Eye (tissue), 1 donor: Measurements from ENCODE around the gene SERPINB3.
"Not testable (repeated sequence)": the region's sequence is repeated elsewhere in the genome, so short reads cannot be mapped to it uniquely, and the experiment has no call there.

Experiments
- DNase-seq: peaks from one replicate; pipeline ENCODE4 v3.0.0-alpha.2; 2015

The SERPINB3 gene

DNA sequence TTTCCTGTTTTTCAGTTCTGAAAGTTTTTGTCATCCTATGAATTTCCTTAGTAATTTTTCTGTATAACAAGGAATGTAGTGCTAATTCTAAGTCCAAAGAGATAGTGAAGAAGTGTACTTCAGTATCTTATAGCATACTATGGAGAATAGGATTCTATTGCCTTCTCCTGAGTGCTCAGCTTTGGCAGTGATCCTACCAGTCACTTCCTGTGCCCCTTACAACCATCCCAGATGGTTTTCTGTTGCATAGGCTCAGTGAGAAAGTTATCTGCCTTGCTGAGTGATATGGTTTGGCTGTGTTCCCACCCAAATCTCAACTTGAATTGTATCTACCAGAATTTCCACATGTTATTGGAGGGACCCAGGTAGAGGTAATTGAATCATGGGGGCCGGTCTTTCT lies 17.0 kb downstream of the SERPINB3 start:
- not testable (repeated sequence) for DNase-seq

DNA sequence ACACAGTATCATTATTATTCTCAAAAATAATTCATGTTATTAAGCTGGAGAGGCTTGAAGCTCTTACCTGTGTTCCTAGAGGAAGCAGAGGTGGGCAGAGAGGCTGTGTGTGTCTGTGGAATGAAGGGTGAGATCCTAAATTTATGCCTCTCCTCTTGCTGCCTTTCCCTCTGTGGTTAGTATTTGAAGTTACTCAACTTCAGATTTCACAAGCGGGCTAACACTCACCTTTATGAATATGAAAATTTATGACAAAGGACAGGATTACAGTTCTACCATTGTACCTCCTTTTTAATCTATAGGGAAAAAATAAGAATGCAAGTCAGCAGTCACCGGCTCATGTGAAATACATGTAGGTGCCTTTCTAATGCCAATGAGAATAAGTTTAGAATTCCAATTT lies 17.6 kb downstream of the SERPINB3 start, which contains the start of gene SERPINB4:
Gene SERPINB4 (minus strand): TSS at position 115 of the 400 bp plus-strand sequence. CDS start 679 bp downstream, outside the sequence.
- not testable (repeated sequence) for DNase-seq

DNA sequence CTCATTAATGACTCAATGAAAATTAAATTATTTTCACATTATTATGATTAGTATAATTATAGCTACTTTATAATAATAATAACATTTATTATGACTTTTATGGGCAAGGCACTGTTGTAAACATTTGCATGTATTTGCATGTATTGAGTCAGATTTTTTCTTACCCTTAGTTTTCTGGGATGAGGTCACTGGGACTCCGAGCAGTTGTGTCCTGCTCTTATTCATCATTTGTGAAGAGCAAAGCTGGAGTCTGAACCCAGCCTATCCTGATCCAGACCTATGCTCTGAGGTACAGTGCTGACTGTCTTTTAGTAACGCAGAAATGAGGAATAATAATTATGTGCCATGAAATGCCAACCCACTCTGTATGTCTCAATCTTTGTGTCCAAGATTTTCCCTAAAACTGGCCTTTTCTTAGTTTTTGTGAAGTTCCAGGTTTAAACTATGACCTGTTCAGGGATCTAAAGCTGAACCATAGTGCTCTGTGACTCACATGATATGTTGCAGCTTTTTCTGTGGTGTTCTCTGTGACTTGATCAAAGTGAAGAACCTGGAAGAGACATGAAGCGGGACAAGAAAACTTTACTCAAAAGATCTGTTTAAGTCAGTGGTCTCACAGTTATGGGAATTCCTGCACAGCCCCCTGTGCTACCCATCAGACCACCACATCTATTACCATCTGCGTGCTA lies 18.9 kb downstream of the SERPINB3 start:
- DNase-seq = not testable (repeated sequence)

GRCh38 chr18:63641157-63641680 lies 20.5 kb downstream of the SERPINB3 start:
- DNase-seq = not testable (repeated sequence)

GRCh38 chr18:63637703-63638102 lies 24.0 kb downstream of the SERPINB3 start:
- no peak for DNase-seq

DNA sequence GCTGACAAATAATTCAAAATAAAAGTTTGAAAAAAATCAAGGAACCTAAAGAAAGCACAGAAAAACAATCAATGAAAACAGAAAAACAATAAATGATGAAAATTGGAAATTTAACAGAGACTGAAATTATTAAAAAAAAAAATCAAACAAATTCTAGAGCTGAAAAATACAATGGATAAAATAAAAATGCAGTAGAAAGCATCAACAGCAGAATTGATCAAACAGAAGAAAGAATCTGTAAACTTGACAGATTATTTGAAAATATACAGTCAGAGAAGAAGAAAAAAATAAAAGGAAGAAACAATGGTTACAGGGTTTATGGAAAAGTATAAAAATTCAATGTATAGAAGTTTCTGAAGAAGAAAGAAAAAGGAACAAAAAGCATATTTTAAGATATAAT lies 33.9 kb downstream of the SERPINB3 start:
- DNase-seq = no peak

GRCh38 chr18:63626431-63626830 lies 35.3 kb downstream of the SERPINB3 start:
- no peak for DNase-seq

- DNase-seq = no peak
These were observed 36.8 kb downstream of the SERPINB3 start for GRCh38 chr18:63624863-63625262.

GRCh38 chr18:63619661-63620060 lies 42.0 kb downstream of the SERPINB3 start:
- DNase-seq = no peak

DNA sequence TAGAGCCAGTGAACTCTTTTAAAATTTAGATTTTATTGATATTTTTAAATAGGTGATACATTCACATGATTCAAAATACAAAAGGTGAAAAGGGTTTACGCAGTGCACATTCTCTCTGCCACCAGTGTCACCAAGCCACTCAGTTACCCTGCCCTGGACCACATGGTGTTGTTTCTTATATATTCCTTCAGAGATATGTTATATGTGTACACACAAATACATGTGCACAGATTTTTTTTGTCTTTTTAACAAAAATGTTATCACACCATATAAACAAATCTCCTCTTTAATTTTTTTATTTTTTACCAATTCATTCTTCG lies 43.8 kb downstream of the SERPINB3 start:
- DNase-seq = no peak

- DNase-seq = no peak
These were observed 44.4 kb downstream of the SERPINB3 start for GRCh38 chr18:63617049-63617914.

DNA sequence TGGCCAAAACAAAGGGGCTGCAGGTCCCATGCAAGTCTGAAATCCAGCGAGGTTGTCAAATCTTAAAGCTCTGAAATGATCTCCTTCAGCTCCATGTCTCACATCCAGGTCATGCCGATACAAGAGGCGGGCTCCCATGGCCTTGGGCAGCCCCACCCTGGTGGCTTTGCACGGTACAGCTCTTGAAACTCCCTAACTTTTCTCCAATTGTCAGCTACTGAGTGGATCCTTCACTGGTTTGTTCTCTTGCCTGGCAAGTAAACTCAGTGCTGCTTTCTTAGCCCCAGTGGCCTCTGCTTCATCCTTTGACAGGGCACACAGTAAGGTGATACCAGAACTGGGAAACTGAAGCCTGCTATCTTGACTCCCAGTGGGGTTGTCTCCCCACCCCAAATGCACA lies 48.3 kb downstream of the SERPINB3 start:
- DNase-seq = no peak

- DNase-seq = no peak
These were observed 55.2 kb downstream of the SERPINB3 start for GRCh38 chr18:63606526-63606925.
